H1 (cell line): ENCODE data around the gene MRPS27. TPM values are rescaled to one million over a fixed set of nuclear protein-coding genes. Genes with fewer than 3 reads are reported as not detected.

Source experiments
- CTCF ChIA-PET: fragments of 300-600 bp; sonication (Branson Sonifier 250); formaldehyde crosslinking; loops from one replicate; lab custom pipeline; 2021; ENCODE audit not compliant: partially characterized antibody; lab: Charles Lee
- POLR2A ChIA-PET: fragments of 300-600 bp; sonication (Branson Sonifier 250); formaldehyde crosslinking; loops from one replicate; lab custom pipeline; 2021; ENCODE audit warnings: inconsistent platforms; ENCODE audit not compliant: partially characterized antibody; lab: Charles Lee
- DNase-seq, 2 experiments: peaks; one replicate each; pipeline versions ENCODE4 v3.0.0 to v3.0.0-alpha.2; 2010 to 2022; ENCODE audit warnings: low spot score in 2 of 2, low read depth in 1 of 2, mixed read lengths in 1 of 2
- FAIRE-seq: peaks from 2 replicates; lab custom pipeline; 2011; peaks lifted over from hg19 to GRCh38; lab: Jason Lieb, UNC
- H2AFZ ChIP-seq: 2 replicates; pipeline ENCODE4 v1.8.1; 2012; ENCODE audit warnings: low read length, inconsistent platforms
- H2AK5ac ChIP-seq: 2 replicates; pipeline ENCODE4 v1.6.1; 2013; ENCODE audit warnings: low read depth, low read length
- H2BK120ac ChIP-seq: replicated peaks from 2 replicates; pipeline ENCODE3; 2013; ENCODE audit warnings: low read depth, low read length, inconsistent platforms
- H2BK12ac ChIP-seq: 2 replicates; pipeline ENCODE4 v1.6.1; 2013; ENCODE audit warnings: low read depth, low read length
- H2BK15ac ChIP-seq: 2 replicates; pipeline ENCODE4 v1.6.1; 2013; ENCODE audit warnings: low read length
- H2BK20ac ChIP-seq: 2 replicates; pipeline ENCODE4 v1.6.1; 2013; ENCODE audit warnings: low read length
- H2BK5ac ChIP-seq: 2 replicates; pipeline ENCODE4 v1.6.1; 2013; ENCODE audit warnings: low read depth, low read length
- H3K14ac ChIP-seq: 2 replicates; pipeline ENCODE4 v1.6.1; 2013; ENCODE audit warnings: inconsistent platforms; ENCODE audit not compliant: insufficient read length
- H3K18ac ChIP-seq: 2 replicates; pipeline ENCODE4 v1.6.1; 2013; ENCODE audit warnings: low read length; ENCODE audit errors: extremely low read depth
- H3K23ac ChIP-seq: 2 replicates; pipeline ENCODE4 v1.6.1; 2013; ENCODE audit warnings: inconsistent platforms; ENCODE audit not compliant: insufficient read length
- H3K23me2 ChIP-seq: 2 replicates; pipeline ENCODE4 v1.6.1; 2013; ENCODE audit warnings: low read depth, low read length
- H3K27ac ChIP-seq: 2 replicates; pipeline ENCODE4 v1.6.1; 2011; ENCODE audit warnings: low read depth, low read length, inconsistent platforms
- H3K27me3 ChIP-seq, 4 experiments: replicated peaks in 1 of 4; 1 replicate in 1 of 4; 2 replicates in 3 of 4; pipeline versions ENCODE4 v1.6.1 to v1.8.1; 2011 to 2013; ENCODE audit warnings: low read length in 3 of 4, mild to moderate bottlenecking in 3 of 4, inconsistent platforms in 2 of 4, mixed read lengths in 2 of 4, moderate library complexity in 1 of 4; ENCODE audit not compliant: control insufficient read depth in 3 of 4, insufficient read depth in 3 of 4; ENCODE audit errors: extremely low read depth in 1 of 4
- H3K36me3 ChIP-seq, 4 experiments: 2 replicates each; pipeline versions ENCODE4 v1.6.1 to v1.8.1; 2011 to 2013; ENCODE audit warnings: mild to moderate bottlenecking in 4 of 4, low read length in 3 of 4, moderate library complexity in 2 of 4, control low read depth in 1 of 4, inconsistent platforms in 1 of 4; ENCODE audit not compliant: insufficient read depth in 4 of 4, control insufficient read depth in 2 of 4
- H3K4ac ChIP-seq: replicated peaks from 2 replicates; pipeline ENCODE3; 2013; ENCODE audit warnings: low read length, low read depth, mixed read lengths, inconsistent platforms; ENCODE audit not compliant: insufficient read length
- H3K4me1 ChIP-seq, 4 experiments: replicated peaks in 1 of 4; 1 replicate in 1 of 4; 2 replicates in 3 of 4; pipeline versions ENCODE4 v1.6.1 to v1.8.1; 2011 to 2013; ENCODE audit warnings: low read length in 3 of 4, inconsistent platforms in 2 of 4, mixed read lengths in 1 of 4; ENCODE audit not compliant: insufficient read depth in 4 of 4, control insufficient read depth in 3 of 4
- H3K4me2 ChIP-seq, 2 experiments: 2 replicates each; pipeline versions ENCODE4 v1.6.1 to v1.8.1; 2011 to 2013; ENCODE audit warnings: low read depth in 2 of 2, low read length in 2 of 2, control low read depth in 1 of 2, inconsistent platforms in 1 of 2, mild to moderate bottlenecking in 1 of 2; ENCODE audit not compliant: insufficient read depth in 1 of 2
- H3K4me3 ChIP-seq, 4 experiments: fragments of 200-600, 300-600 bp in 1 of 4; sonication (generic), shearing (Covaris generic), sonication (Bioruptor Twin) in 1 of 4; 2 replicates each; pipeline versions ENCODE4 v1.5.1 to v1.8.1; 2011 to 2016; ENCODE audit warnings: low read length in 4 of 4, low read depth in 3 of 4, control low read depth in 2 of 4, inconsistent platforms in 2 of 4, mild to moderate bottlenecking in 2 of 4, mixed read lengths in 1 of 4, moderate library complexity in 1 of 4; ENCODE audit not compliant: insufficient read depth in 2 of 4; ENCODE audit errors: extremely low read depth in 1 of 4
- H3K56ac ChIP-seq: replicated peaks from 2 replicates; pipeline ENCODE3; 2013; ENCODE audit warnings: low read depth, mild to moderate bottlenecking, mixed read lengths, low read length, inconsistent platforms; ENCODE audit not compliant: insufficient read length
- H3K79me1 ChIP-seq: 2 replicates; pipeline ENCODE4 v1.6.1; 2013; ENCODE audit warnings: low read depth, low read length, control low read depth
- H3K79me2 ChIP-seq, 2 experiments: 2 replicates each; pipeline versions ENCODE4 v1.6.1 to v1.8.1; 2012 to 2013; ENCODE audit warnings: low read length in 2 of 2, mild to moderate bottlenecking in 2 of 2, inconsistent platforms in 1 of 2; ENCODE audit not compliant: insufficient read depth in 2 of 2, control insufficient read depth in 1 of 2
- H3K9ac ChIP-seq, 4 experiments: replicated peaks in 1 of 4; 1 replicate in 1 of 4; 2 replicates in 3 of 4; pipeline versions ENCODE4 v1.6.1 to v1.8.1; 2011 to 2013; ENCODE audit warnings: low read depth in 3 of 4, low read length in 3 of 4, control low read depth in 2 of 4, mild to moderate bottlenecking in 2 of 4, moderate library complexity in 2 of 4, inconsistent platforms in 1 of 4; ENCODE audit errors: extremely low read depth in 1 of 4
- H3K9me3 ChIP-seq, 2 experiments: 2 replicates each; pipeline versions ENCODE4 v1.6.1 to v1.8.1; 2012 to 2013; ENCODE audit warnings: mild to moderate bottlenecking in 2 of 2, moderate library complexity in 2 of 2, control low read depth in 1 of 2, inconsistent platforms in 1 of 2, low read depth in 1 of 2, low read length in 1 of 2, mixed read lengths in 1 of 2; ENCODE audit not compliant: insufficient read depth in 2 of 2
- H4K20me1 ChIP-seq, 2 experiments: replicated peaks in 1 of 2; 2 replicates each; pipeline versions ENCODE3 to v1.8.1; 2011 to 2013; ENCODE audit warnings: inconsistent platforms in 2 of 2, low read length in 2 of 2, mild to moderate bottlenecking in 1 of 2; ENCODE audit not compliant: insufficient read depth in 2 of 2, control insufficient read depth in 1 of 2
- H4K5ac ChIP-seq: 2 replicates; pipeline ENCODE4 v1.6.1; 2013; ENCODE audit warnings: low read length, low read depth, mixed read lengths, inconsistent platforms; ENCODE audit not compliant: insufficient read length
- H4K8ac ChIP-seq: 2 replicates; pipeline ENCODE4 v1.8.0; 2013; ENCODE audit warnings: mild to moderate bottlenecking, moderate library complexity, low read length, inconsistent platforms; ENCODE audit not compliant: insufficient read depth; ENCODE audit errors: extremely low read depth
- H4K91ac ChIP-seq: replicated peaks from 2 replicates; pipeline ENCODE3; 2013; ENCODE audit warnings: low read length, mixed read lengths, inconsistent platforms; ENCODE audit not compliant: insufficient read length
- BCL11A ChIP-seq, 2 experiments: IDR thresholded peaks; one replicate each; pipeline ENCODE4 v1.6.1; 2011; ENCODE audit warnings: low read depth in 2 of 2, low read length in 2 of 2, mild to moderate bottlenecking in 2 of 2
- JUN ChIP-seq: IDR thresholded peaks from 2 replicates; pipeline ENCODE4 v1.6.1; 2011; ENCODE audit warnings: low read depth, mild to moderate bottlenecking, improper control_type of control experiment, low read length
- KDM4A ChIP-seq: IDR thresholded peaks from one replicate; pipeline ENCODE4 v1.7.1; 2012; ENCODE audit warnings: low read depth, mild to moderate bottlenecking, moderate library complexity, low read length, inconsistent platforms; ENCODE audit not compliant: severe bottlenecking
- SP4 ChIP-seq: IDR thresholded peaks from 2 replicates; pipeline ENCODE4 v1.6.1; 2012; ENCODE audit warnings: low read length, inconsistent platforms
- TBP ChIP-seq: IDR thresholded peaks from 2 replicates; pipeline ENCODE4 v1.6.1; 2011; ENCODE audit warnings: low read depth, low read length, improper control_type of control experiment
- TCF12 ChIP-seq: IDR thresholded peaks from 2 replicates; pipeline ENCODE4 v1.6.1; 2011; ENCODE audit warnings: low read depth, mild to moderate bottlenecking, low read length
- YY1 ChIP-seq: IDR thresholded peaks from 2 replicates; pipeline ENCODE4 v1.6.1; 2011; ENCODE audit warnings: low read depth, mild to moderate bottlenecking, low read length
- WGBS, 2 experiments: shearing (Covaris generic) in 1 of 2; methylation state at CpG; one replicate each; pipeline versions ENCODE4 v1.1.6 to v1.1.7; 2013 to 2015; ENCODE audit warnings: low lambda C conversion rate in 2 of 2, mixed read lengths in 2 of 2, inconsistent platforms in 1 of 2, low coverage in 1 of 2, missing lambda C conversion rate in 1 of 2; ENCODE audit not compliant: insufficient replicate concordance in 2 of 2, insufficient coverage in 1 of 2, insufficient read length in 1 of 2; ENCODE audit errors: extremely low coverage in 1 of 2, missing lambda C conversion rate in 1 of 2; 5-methylcytosine and 5-hydroxymethylcytosine counted together
- polyA plus RNA-seq, 7 experiments: library from polyadenylated mRNA; depleted of rRNA in 3 of 7; stranded (reverse) in 5 of 7; unstranded in 2 of 7; fragments of >200 nt in 5 of 7; fragments of 200-250 nt in 2 of 7; gene quantifications; 1 replicate in 5 of 7; 2 replicates in 1 of 7; 4 replicates in 1 of 7; pipeline versions ENCODE4 v1.2.1 to v1.2.3, GENCODE V29; 2011 to 2013; ENCODE audit warnings: missing spikeins in 2 of 7, mixed read lengths in 2 of 7
- total RNA-seq: library from RNA; stranded (reverse); fragmentation: NEBNext Ultra II Directional; extraction: Animal tissue kit (Norgen Biotek cat#: 25700); gene quantifications from 2 replicates; pipeline ENCODE4 v1.2.1, GENCODE V29; 2021
- TF ChIP-seq, protein P1 (sequence below): IDR thresholded peaks from 2 replicates; pipeline ENCODE4 v1.6.1; 2011; ENCODE audit warnings: low read depth, mild to moderate bottlenecking, low read length; ENCODE audit not compliant: insufficient read depth

The MRPS27 gene
- total and polyA plus RNA-seq, 2 of the 8 experiments (the other 6 are each of a cell fraction or from before 2014, with no cell fraction given): 93.2 to 102 TPM

- Histone ChIP-seq H2BK15ac (no peak overlapping the region), H4K5ac (no peak overlapping the region), H3K23me2 (no peaks in the 10 kb centered on the region), H4K8ac (no peak overlapping the region), H3K27ac (no peak overlapping the region), H2BK12ac (no peak overlapping the region), H2AFZ (no peak overlapping the region), H3K79me1 (no peaks in the 10 kb centered on the region), H3K14ac (no peak overlapping the region), H3K9me3 (no peaks in the 10 kb centered on the region), H2BK120ac (no peak overlapping the region), H3K4ac (no peak overlapping the region), H3K56ac (no peak overlapping the region), H3K18ac (no peak overlapping the region), H2BK5ac (no peak overlapping the region), H3K4me1 (peaks cover 0 to 5% (median 1%) of the 10 kb centered on the region in 4 experiments; a peak in 2 of 7 replicates), H3K79me2 (no peaks in the 10 kb centered on the region), H3K23ac (no peak overlapping the region), H4K20me1 (no peaks in the 10 kb centered on the region), H2BK20ac (no peak overlapping the region), H4K91ac (no peak overlapping the region), H3K27me3 (no peaks in the 10 kb centered on the region), H3K36me3 (peaks cover 0 to 38% (median 9%) of the 10 kb centered on the region in 4 experiments; a peak in 4 of 8 replicates), H2AK5ac (no peak overlapping the region), H3K9ac (no peak overlapping the region), H3K4me3 (no peak overlapping the region), H3K4me2 (no peak overlapping the region)
- FAIRE-seq: no peak
- POLR2A ChIA-PET: interaction anchor here (1.5 kb wide), 1 partner anchor 10 kb away, joined by 3 read pairs; no protein-coding TSS in a partner anchor
- 88% methylated on average over 6 of the region's 6 CpGs; no CpG with 5 or more reads in 1 of the 2 experiments for WGBS, 2 experiments
- CTCF ChIA-PET: no interaction called here
- TF ChIP-seq SP4: no peak
- no peak for TF ChIP-seq KDM4A
- TF ChIP-seq YY1: no peak
- TF ChIP-seq, protein P1, sequence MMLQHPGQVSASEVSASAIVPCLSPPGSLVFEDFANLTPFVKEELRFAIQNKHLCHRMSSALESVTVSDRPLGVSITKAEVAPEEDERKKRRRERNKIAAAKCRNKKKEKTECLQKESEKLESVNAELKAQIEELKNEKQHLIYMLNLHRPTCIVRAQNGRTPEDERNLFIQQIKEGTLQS: no peak
- TF ChIP-seq BCL11A (IDR thresholded peaks at IDR 0.05; ENCODE audit: low read depth in 2 of 2, low read length in 2 of 2): no peak
- TF ChIP-seq TBP: no peak
- TF ChIP-seq JUN: no peak
- TF ChIP-seq TCF12: no peak
- no peak for DNase-seq
These were observed 29.5 kb downstream of the MRPS27 start for GRCh38 chr5:72290356-72291133.
